Endothelial cell of umbilical vein (primary cell): ENCODE measurements around the gene A1BG. TPM values are rescaled to one million over a fixed set of nuclear protein-coding genes. Genes with fewer than 3 reads are reported as not detected.

Experiments
- BruUV-seq: library from RNA; stranded (reverse); fragments of 400-500 nt; replicated peaks from 2 replicates; lab custom pipeline; 2021; lab: Mats Ljungman, UMichigan
- CTCF ChIA-PET: fragments of 300-600, 350-600 bp; sonication (Branson Sonifier 250); formaldehyde crosslinking; loops from one replicate; lab custom pipeline; 2021; ENCODE audit warnings: antibody characterized with exemption, inconsistent platforms; lab: Charles Lee
- POLR2A ChIA-PET: fragments of 300-600, 350-600 bp; sonication (Branson Sonifier 250); formaldehyde crosslinking; loops from one replicate; lab custom pipeline; 2021; ENCODE audit warnings: antibody characterized with exemption, inconsistent platforms; lab: Charles Lee
- DNase-seq: peaks from one replicate; pipeline ENCODE4 v3.0.0-alpha.2; 2011; ENCODE audit warnings: low read depth, low spot score
- FAIRE-seq: peaks from 2 replicates; lab custom pipeline; 2011; peaks lifted over from hg19 to GRCh38; lab: Jason Lieb, UNC
- H2AFZ ChIP-seq: 2 replicates; pipeline ENCODE4 v1.6.0; 2012; ENCODE audit warnings: low read depth, low read length, control low read depth, inconsistent platforms
- H3K27ac ChIP-seq: 2 replicates; pipeline ENCODE4 v1.5.1; 2011; ENCODE audit warnings: low read depth, mild to moderate bottlenecking, control low read depth, low read length, moderate library complexity; ENCODE audit not compliant: insufficient read depth
- H3K27me3 ChIP-seq, 2 experiments: 2 replicates each; pipeline versions ENCODE4 v1.6.0 to v1.6.1; 2011; ENCODE audit warnings: low read length in 2 of 2, mixed read lengths in 1 of 2; ENCODE audit not compliant: control insufficient read depth in 2 of 2, insufficient read depth in 2 of 2
- H3K36me3 ChIP-seq, 2 experiments: 2 replicates in 1 of 2; 3 replicates in 1 of 2; pipeline ENCODE4 v1.5.1; 2011; ENCODE audit warnings: low read length in 2 of 2, mild to moderate bottlenecking in 1 of 2, moderate library complexity in 1 of 2; ENCODE audit not compliant: control insufficient read depth in 2 of 2, insufficient read depth in 2 of 2; ENCODE audit errors: extremely low read depth in 1 of 2
- H3K4me1 ChIP-seq: 3 replicates; pipeline ENCODE4 v1.5.1; 2011; ENCODE audit warnings: mild to moderate bottlenecking, low read length; ENCODE audit not compliant: control insufficient read depth, insufficient read depth; ENCODE audit errors: extremely low read depth
- H3K4me2 ChIP-seq: 2 replicates; pipeline ENCODE4 v1.6.1; 2011; ENCODE audit warnings: low read length, control low read depth, mixed read lengths; ENCODE audit not compliant: insufficient read depth
- H3K4me3 ChIP-seq, 3 experiments: fragments of 200-600 bp in 1 of 3; sonication (generic), shearing (Covaris generic) in 1 of 3; replicated peaks in 1 of 3; 2 replicates each; pipeline ENCODE4 v1.5.1; 2011 to 2016; ENCODE audit warnings: control low read depth in 3 of 3, low read length in 3 of 3, mild to moderate bottlenecking in 2 of 3, inconsistent platforms in 1 of 3, low read depth in 1 of 3, moderate library complexity in 1 of 3; ENCODE audit not compliant: insufficient read depth in 1 of 3
- H3K79me2 ChIP-seq: 2 replicates; pipeline ENCODE4 v1.6.0; 2012; ENCODE audit warnings: low read length, inconsistent platforms; ENCODE audit not compliant: control insufficient read depth, insufficient read depth
- H3K9ac ChIP-seq: replicated peaks from 2 replicates; pipeline ENCODE3; 2011; ENCODE audit warnings: low read length, control low read depth; ENCODE audit not compliant: insufficient read depth; ENCODE audit errors: extremely low read depth
- H3K9me1 ChIP-seq: replicated peaks from 3 replicates; pipeline ENCODE4 v1.6.0; 2011; ENCODE audit warnings: mild to moderate bottlenecking, low read length; ENCODE audit not compliant: control insufficient read depth, insufficient read depth; ENCODE audit errors: extremely low read depth
- H3K9me3 ChIP-seq: replicated peaks from 2 replicates; pipeline ENCODE4 v1.5.1; 2012; ENCODE audit warnings: low read length, inconsistent platforms; ENCODE audit not compliant: control insufficient read depth, insufficient read depth
- H4K20me1 ChIP-seq: replicated peaks from 2 replicates; pipeline ENCODE3; 2011; ENCODE audit warnings: mild to moderate bottlenecking, low read length; ENCODE audit not compliant: control insufficient read depth, insufficient read depth; ENCODE audit errors: extremely low read depth
- CTCF ChIP-seq, 2 donors: IDR thresholded peaks; 1 replicate in 1 of 2; 2 replicates in 1 of 2; pipeline ENCODE4 v1.5.1; 2011; ENCODE audit warnings: low read length in 2 of 2, mild to moderate bottlenecking in 2 of 2, moderate library complexity in 2 of 2, control low read depth in 1 of 2, inconsistent platforms in 1 of 2, low read depth in 1 of 2; ENCODE audit not compliant: insufficient read depth in 1 of 2; ENCODE audit errors: extremely low read depth in 1 of 2
- EZH2 ChIP-seq: IDR thresholded peaks from 2 replicates; pipeline ENCODE4 v1.6.1; 2012; ENCODE audit warnings: borderline replicate concordance, low read depth, mild to moderate bottlenecking, moderate library complexity, low read length, inconsistent platforms; ENCODE audit not compliant: severe bottlenecking
- FOS ChIP-seq: IDR thresholded peaks from 2 replicates; pipeline ENCODE4 v1.6.1; 2011; ENCODE audit warnings: mild to moderate bottlenecking, low read length, moderate library complexity, borderline replicate concordance; ENCODE audit not compliant: insufficient read depth
- GATA2 ChIP-seq: IDR thresholded peaks from 2 replicates; pipeline ENCODE4 v1.7.0; 2011; ENCODE audit warnings: low read depth, mild to moderate bottlenecking, moderate library complexity, mixed read lengths, low read length; ENCODE audit not compliant: insufficient read length, insufficient read depth
- JUN ChIP-seq: IDR thresholded peaks from 2 replicates; pipeline ENCODE4 v1.6.1; 2011; ENCODE audit warnings: borderline replicate concordance, low read depth; ENCODE audit not compliant: insufficient read length, insufficient read depth
- MYC ChIP-seq: IDR thresholded peaks from one replicate; pipeline ENCODE4 v1.6.1; 2011; ENCODE audit warnings: mild to moderate bottlenecking, low read depth, low read length
- POLR2A ChIP-seq: IDR thresholded peaks from 2 replicates; pipeline ENCODE4 v1.6.1; 2012; ENCODE audit warnings: low read depth, mild to moderate bottlenecking, control low read depth, low read length
- POLR2AphosphoS5 ChIP-seq: IDR thresholded peaks from 2 replicates; pipeline ENCODE4 v1.6.1; 2012; ENCODE audit warnings: low read depth, mild to moderate bottlenecking, control low read depth, low read length, moderate library complexity; ENCODE audit not compliant: insufficient read depth
- dilution Hi-C: fragments of 300-500 bp; cut with MboI; formaldehyde crosslinking; loops from one replicate; pipeline ENCODE4 v1.15.0; 2019; ENCODE audit warnings: low sequenced_read_pairs; ENCODE audit not compliant: extremely low pct_ligation_motif_present
- intact Hi-C: fragments of 100-400 bp; cut with micrococcal nuclease; formaldehyde crosslinking; loops from one replicate; pipeline ENCODE4 v1.10.0; 2022
- polyA plus RNA-seq, 4 experiments: library from polyadenylated mRNA; depleted of rRNA in 3 of 4; stranded (reverse) in 3 of 4; unstranded in 1 of 4; fragments of >200 nt; gene quantifications; 2 replicates each; pipeline versions ENCODE4 v1.2.1 to v1.2.3, GENCODE V29; 2011 to 2012; ENCODE audit warnings: missing spikeins in 1 of 4
- total RNA-seq: library from RNA; stranded (reverse); gene quantifications from 2 replicates; pipeline ENCODE4 v1.2.3, GENCODE V29; 2021
- TF ChIP-seq, protein P1 (sequence below): IDR thresholded peaks from 2 replicates; pipeline ENCODE4 v1.6.1; 2011; ENCODE audit not compliant: insufficient read depth, insufficient read length

The A1BG gene
- total and polyA plus RNA-seq, 2 donors (not counting 3 experiments of a cell fraction or from before 2014, with no cell fraction given): 2.3 to 3.7 TPM

DNA sequence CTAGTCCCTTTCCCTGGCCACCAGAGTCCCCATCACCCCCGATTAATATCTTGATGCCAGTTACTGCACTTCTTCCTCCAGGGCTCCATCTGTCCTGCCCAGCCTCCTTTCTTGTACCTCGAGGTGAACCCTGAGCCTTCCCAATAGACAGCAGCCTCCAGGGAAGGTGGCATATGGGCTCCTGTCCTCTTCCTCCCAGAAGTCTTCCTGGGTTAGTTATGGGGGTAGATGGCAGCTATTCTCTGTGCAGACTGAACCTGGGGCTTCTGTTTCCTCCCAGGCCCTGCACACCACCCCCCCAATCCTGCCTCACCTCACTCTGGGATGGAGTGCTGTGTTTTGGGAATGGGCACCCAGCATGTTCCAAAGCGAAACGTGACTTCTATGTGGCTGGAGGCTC, 44.8 kb upstream of the A1BG start:
- Histone ChIP-seq H4K20me1 (no peaks in the 10 kb centered on the region), H2AFZ (no peak overlapping the region), H3K9ac (no peak overlapping the region), H3K36me3 (peaks cover 6 to 16% of the 10 kb centered on the region in 2 experiments), H3K27me3 (no peaks in the 10 kb centered on the region), H3K27ac (no peak overlapping the region), H3K4me2 (no peak overlapping the region), H3K9me1 (no peaks in the 10 kb centered on the region), H3K4me1 (peaks cover 12% of the 10 kb centered on the region), H3K79me2 (no peaks in the 10 kb centered on the region), H3K9me3 (no peaks in the 10 kb centered on the region), H3K4me3 (no peak overlapping the region)
- DNase-seq (no peak), FAIRE-seq (no peak)
- TF ChIP-seq EZH2 (no peak), CTCF (IDR thresholded peaks at IDR 0.05; ENCODE audit: extremely low read depth in 1 of 2, insufficient read depth in 1 of 2, low read depth in 1 of 2, low read length in 2 of 2) (no peak), POLR2A (no peak), JUN (no peak), POLR2AphosphoS5 (no peak), FOS (no peak), MYC (no peak), GATA2 (no peak)
- TF ChIP-seq, protein P1, sequence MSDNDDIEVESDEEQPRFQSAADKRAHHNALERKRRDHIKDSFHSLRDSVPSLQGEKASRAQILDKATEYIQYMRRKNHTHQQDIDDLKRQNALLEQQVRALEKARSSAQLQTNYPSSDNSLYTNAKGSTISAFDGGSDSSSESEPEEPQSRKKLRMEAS: no peak
- CTCF ChIA-PET: no interaction called here
- no TSS peak for BruUV-seq
- intact Hi-C loops (no loop called here), dilution Hi-C loops (no loop called here)
- POLR2A ChIA-PET: no interaction called here
